Vagina (tissue), 2 donors: ENCODE results near the gene KRT222.

Source experiments
- CTCF ChIP-seq, 3 experiments: fragments of 450-650 bp in 2 of 3; fragments of 200-600 bp in 1 of 3; sonication (generic) in 1 of 3; IDR thresholded peaks; one replicate each; pipeline ENCODE4 v1.5.1; 2017 to 2019; ENCODE audit warnings: antibody characterized with exemption in 3 of 3, mild to moderate bottlenecking in 2 of 3, moderate library complexity in 2 of 3
- POLR2A ChIP-seq, 2 donors: fragments of 450-650 bp; IDR thresholded peaks; one replicate each; pipeline ENCODE4 v1.6.1; 2017; ENCODE audit warnings: antibody characterized with exemption in 2 of 2, mild to moderate bottlenecking in 2 of 2, moderate library complexity in 2 of 2

DNA sequence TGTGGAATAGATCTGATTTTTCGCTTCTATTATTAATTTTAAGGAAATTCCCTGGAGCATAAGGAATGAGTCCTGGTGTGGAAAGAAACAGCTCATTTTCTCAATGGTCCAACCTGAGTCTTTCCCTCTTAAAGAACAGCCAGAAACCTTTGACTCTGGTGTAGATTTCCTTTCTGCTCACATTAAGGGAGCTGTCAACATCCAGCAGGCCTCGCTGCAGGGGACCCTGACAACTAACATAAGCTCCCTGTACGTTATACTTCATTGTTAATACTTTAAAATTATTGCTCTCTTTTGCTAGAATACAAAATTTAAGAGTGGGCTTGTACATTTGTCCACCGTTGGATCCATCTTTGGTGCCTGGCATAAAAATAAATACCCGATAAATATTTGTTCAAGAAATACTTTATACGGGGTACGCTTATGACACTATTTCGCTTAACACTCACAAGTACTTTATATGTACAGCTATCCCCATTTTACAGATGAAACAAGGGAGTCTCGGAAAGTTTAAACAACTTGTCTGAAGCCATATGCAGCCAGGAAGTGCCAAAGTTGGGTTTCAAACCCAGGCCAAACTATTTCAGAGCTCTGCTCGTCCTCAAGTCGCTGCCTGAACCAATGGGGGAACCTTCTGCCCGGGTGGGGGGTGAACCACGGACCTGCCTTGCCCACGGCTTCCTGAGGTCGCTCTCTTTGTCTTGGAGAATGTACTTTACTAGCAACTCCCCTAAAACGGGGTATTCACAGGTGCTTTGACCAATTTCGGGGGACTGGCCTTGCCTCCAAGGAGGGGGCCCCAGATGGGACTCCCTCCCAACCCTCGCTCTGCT lies 18.0 kb downstream of the KRT222 start:
- TF ChIP-seq CTCF (IDR thresholded peaks at IDR 0.05) = no peak
- no peak for TF ChIP-seq POLR2A (IDR thresholded peaks at IDR 0.05)
